SK-N-SH (cell line): ENCODE data around the gene SYNJ2BP. TPM values are rescaled to one million over a fixed set of nuclear protein-coding genes. Genes with fewer than 3 reads are reported as not detected.

Experiments used
- CTCF ChIA-PET: fragments of 300-600, 350-600 bp; formaldehyde crosslinking; extraction: SDS; loops from one replicate; lab custom pipeline; 2021; lab: Yijun Ruan, JAX
- POLR2A ChIA-PET: fragments of 350-600 bp; sonication (Branson Sonifier 250); formaldehyde crosslinking; extraction: SDS; loops from one replicate; lab custom pipeline; 2020; ENCODE audit warnings: antibody characterized with exemption, inconsistent platforms; lab: Yijun Ruan, JAX
- DNase-seq: peaks from one replicate; pipeline ENCODE4 v3.0.0; 2012
- H2AFZ ChIP-seq: fragments of 200-600 bp; sonication (generic); 2 replicates; pipeline ENCODE4 v1.8.1; 2016; ENCODE audit warnings: antibody characterized with exemption, mild to moderate bottlenecking, low read depth
- H3F3A ChIP-seq: fragments of 200-600 bp; sonication (generic); replicated peaks from 2 replicates; pipeline ENCODE3; 2016; ENCODE audit warnings: antibody characterized with exemption, mild to moderate bottlenecking; ENCODE audit not compliant: insufficient read depth
- H3K27ac ChIP-seq, 2 experiments: fragments of 200-500 bp in 1 of 2; fragments of 200-600 bp in 1 of 2; sonication (Bioruptor generic) in 1 of 2; sonication (generic), shearing (Covaris generic) in 1 of 2; 2 replicates each; pipeline versions ENCODE4 v1.5.1 to v1.6.1; 2014 to 2016; ENCODE audit warnings: low read depth in 2 of 2, inconsistent platforms in 1 of 2, low read length in 1 of 2, mild to moderate bottlenecking in 1 of 2, mixed read lengths in 1 of 2
- H3K27me3 ChIP-seq: fragments of 200-600 bp; sonication (generic), shearing (Covaris generic); 2 replicates; pipeline ENCODE4 v1.6.1; 2016; ENCODE audit warnings: mixed run types; ENCODE audit not compliant: insufficient read depth
- H3K36me3 ChIP-seq, 2 experiments: fragments of 200-500 bp in 1 of 2; fragments of 200-600 bp in 1 of 2; sonication (Bioruptor generic) in 1 of 2; sonication (generic) in 1 of 2; replicated peaks in 1 of 2; 2 replicates each; pipeline versions ENCODE3 to v1.5.1; 2014 to 2016; ENCODE audit warnings: low read length in 1 of 2, mild to moderate bottlenecking in 1 of 2; ENCODE audit not compliant: insufficient read depth in 2 of 2, control insufficient read depth in 1 of 2
- H3K4me1 ChIP-seq, 2 experiments: fragments of 200-500 bp in 1 of 2; fragments of 200-600 bp in 1 of 2; sonication (Bioruptor generic) in 1 of 2; sonication (generic), shearing (Covaris generic) in 1 of 2; 2 replicates each; pipeline versions ENCODE4 v1.5.1 to v1.6.1; 2014 to 2016; ENCODE audit warnings: low read depth in 1 of 2, low read length in 1 of 2, mixed run types in 1 of 2; ENCODE audit not compliant: insufficient read depth in 2 of 2, control insufficient read depth in 1 of 2
- H3K4me2 ChIP-seq: fragments of 200-600 bp; sonication (generic), shearing (Covaris generic); 2 replicates; pipeline ENCODE4 v1.6.1; 2017; ENCODE audit warnings: mixed run types
- H3K4me3 ChIP-seq, 2 experiments: fragments of 200-500 bp in 1 of 2; fragments of 200-600 bp in 1 of 2; sonication (Bioruptor generic) in 1 of 2; sonication (generic), shearing (Covaris generic) in 1 of 2; 2 replicates each; pipeline versions ENCODE4 v1.5.1 to v1.8.1; 2014 to 2016; ENCODE audit warnings: low read depth in 2 of 2, inconsistent platforms in 1 of 2, low read length in 1 of 2, mild to moderate bottlenecking in 1 of 2, mixed read lengths in 1 of 2, moderate library complexity in 1 of 2
- H3K79me2 ChIP-seq: fragments of 200-600 bp; sonication (generic); 2 replicates; pipeline ENCODE4 v1.8.1; 2017; ENCODE audit warnings: mild to moderate bottlenecking; ENCODE audit not compliant: insufficient read depth
- H3K9ac ChIP-seq: fragments of 200-600 bp; sonication (generic); 2 replicates; pipeline ENCODE4 v1.6.1; 2017; ENCODE audit warnings: mixed run types
- H3K9me2 ChIP-seq: fragments of 200-600 bp; sonication (generic); 2 replicates; pipeline ENCODE4 v1.6.1; 2017; ENCODE audit warnings: mixed run types
- H3K9me3 ChIP-seq: fragments of 200-600 bp; sonication (generic); 2 replicates; pipeline ENCODE4 v1.6.1; 2017; ENCODE audit warnings: mixed run types, mild to moderate bottlenecking, moderate library complexity
- H4K20me1 ChIP-seq: fragments of 200-600 bp; sonication (generic); 2 replicates; pipeline ENCODE4 v1.6.1; 2017; ENCODE audit warnings: mild to moderate bottlenecking, mixed run types; ENCODE audit not compliant: insufficient read depth
- CHD2 ChIP-seq: fragments of 150-350 bp; IDR thresholded peaks from 2 replicates; pipeline ENCODE4 v1.6.1; 2018; ENCODE audit warnings: low read length; ENCODE audit not compliant: partially characterized antibody
- CTCF ChIP-seq: fragments of 200-600 bp; sonication (generic); IDR thresholded peaks from 2 replicates; pipeline ENCODE4 v1.6.1; 2017; ENCODE audit warnings: antibody characterized with exemption, mild to moderate bottlenecking, moderate library complexity
- FOXJ3 ChIP-seq: sonication (generic); formaldehyde crosslinking; IDR thresholded peaks from 2 replicates; pipeline ENCODE4 v1.5.1; 2020; ENCODE audit warnings: mild to moderate bottlenecking, missing genetic modification reagents
- FOXM1 ChIP-seq: IDR thresholded peaks from 2 replicates; pipeline ENCODE4 v1.4.0; 2012; ENCODE audit warnings: low read depth, mild to moderate bottlenecking
- GABPA ChIP-seq: IDR thresholded peaks from 2 replicates; pipeline ENCODE4 v1.4.0; 2012; ENCODE audit warnings: low read depth, mild to moderate bottlenecking
- GATA2 ChIP-seq: sonication (generic); formaldehyde crosslinking; IDR thresholded peaks from 2 replicates; pipeline ENCODE4 v1.5.0; 2020; ENCODE audit warnings: mild to moderate bottlenecking, missing genetic modification reagents
- JUND ChIP-seq: IDR thresholded peaks from 2 replicates; pipeline ENCODE4 v1.4.0; 2012
- NRF1 ChIP-seq: IDR thresholded peaks from 2 replicates; pipeline ENCODE4 v1.6.1; 2012; ENCODE audit warnings: low read depth, mild to moderate bottlenecking, low read length
- PBX3 ChIP-seq: IDR thresholded peaks from 2 replicates; pipeline ENCODE4; 2012
- RFX5 ChIP-seq: IDR thresholded peaks from 2 replicates; pipeline ENCODE4 v1.6.1; 2012; ENCODE audit warnings: mild to moderate bottlenecking, improper control_type of control experiment, low read length
- RXRA ChIP-seq: IDR thresholded peaks from 2 replicates; pipeline ENCODE4 v1.4.0; 2012; ENCODE audit warnings: low read depth, mild to moderate bottlenecking, borderline replicate concordance
- TCF12 ChIP-seq: IDR thresholded peaks from 2 replicates; pipeline ENCODE4 v1.4.0; 2012
- TEAD4 ChIP-seq: IDR thresholded peaks from 2 replicates; pipeline ENCODE4 v1.4.0; 2012; ENCODE audit warnings: mild to moderate bottlenecking, borderline replicate concordance; ENCODE audit not compliant: insufficient read depth
- YY1 ChIP-seq: IDR thresholded peaks from 2 replicates; pipeline ENCODE4 v1.4.0; 2012; ENCODE audit warnings: low read depth, mild to moderate bottlenecking
- ZBTB33 ChIP-seq: IDR thresholded peaks from 2 replicates; pipeline ENCODE4 v1.4.0; 2012; ENCODE audit warnings: low read depth, borderline replicate concordance
- WGBS: methylation state at CpG from one replicate; pipeline ENCODE4 v1.1.6; 2017; ENCODE audit warnings: low lambda C conversion rate; 5-methylcytosine and 5-hydroxymethylcytosine counted together
- polyA plus RNA-seq, 3 experiments: library from polyadenylated mRNA; depleted of rRNA; stranded (reverse); fragments of >200 nt; gene quantifications; 2 replicates each; pipeline ENCODE4 v1.2.3, GENCODE V29; 2012
- TF ChIP-seq, protein P1 (sequence below): IDR thresholded peaks from 2 replicates; pipeline ENCODE4 v1.4.0; 2012; ENCODE audit warnings: low read depth, borderline replicate concordance
- TF ChIP-seq, protein P2 (sequence below): IDR thresholded peaks from 2 replicates; pipeline ENCODE4 v1.6.1; 2012; ENCODE audit warnings: mild to moderate bottlenecking, low read depth, low read length, moderate library complexity

The SYNJ2BP gene
- polyA plus RNA-seq, 1 of the 3 experiments (the other 2 are of a cell fraction), result 12.4 TPM

- 57% methylated on average over 3 of the region's 3 CpGs for WGBS
- no peaks in the 10 kb centered on the region for H3K27me3 ChIP-seq
- H3K9ac ChIP-seq, result no peak overlapping the region
- no peaks in the 10 kb centered on the region for H4K20me1 ChIP-seq
- H3K4me2 ChIP-seq, result no peak overlapping the region
- no peaks in the 10 kb centered on the region for H3K9me2 ChIP-seq
- H3K9me3 ChIP-seq, result no peaks in the 10 kb centered on the region
- H3K36me3 ChIP-seq, result peaks cover 12 to 19% of the 10 kb centered on the region in 2 experiments
- no peak for DNase-seq
- H3F3A ChIP-seq, result peaks cover 8% of the 10 kb centered on the region
- no peak for TF ChIP-seq CHD2
- no peak for TF ChIP-seq RFX5
- no peak for TF ChIP-seq FOXJ3 (CRISPR knock-in tag)
- no peak for TF ChIP-seq JUND
- no peak for TF ChIP-seq NRF1
- TF ChIP-seq GATA2 (CRISPR knock-in tag), result no peak
- TF ChIP-seq, all 33 proteins: peak for 0
- Histone ChIP-seq H3K27ac (no peak overlapping the region), H2AFZ (no peak overlapping the region), H3K4me1 (no peaks in the 10 kb centered on the region), H3K79me2 (peaks cover 30% of the 10 kb centered on the region), H3K4me3 (no peak overlapping the region)
- POLR2A ChIA-PET, result no interaction called here
- CTCF ChIA-PET, result interaction anchor here (0.6 kb wide), 1 partner anchor 32 kb away, joined by 3 read pairs; no protein-coding TSS in a partner anchor
Measured at GRCh38 chr14:70392676-70393075, 24.2 kb downstream of the SYNJ2BP start.

DNA sequence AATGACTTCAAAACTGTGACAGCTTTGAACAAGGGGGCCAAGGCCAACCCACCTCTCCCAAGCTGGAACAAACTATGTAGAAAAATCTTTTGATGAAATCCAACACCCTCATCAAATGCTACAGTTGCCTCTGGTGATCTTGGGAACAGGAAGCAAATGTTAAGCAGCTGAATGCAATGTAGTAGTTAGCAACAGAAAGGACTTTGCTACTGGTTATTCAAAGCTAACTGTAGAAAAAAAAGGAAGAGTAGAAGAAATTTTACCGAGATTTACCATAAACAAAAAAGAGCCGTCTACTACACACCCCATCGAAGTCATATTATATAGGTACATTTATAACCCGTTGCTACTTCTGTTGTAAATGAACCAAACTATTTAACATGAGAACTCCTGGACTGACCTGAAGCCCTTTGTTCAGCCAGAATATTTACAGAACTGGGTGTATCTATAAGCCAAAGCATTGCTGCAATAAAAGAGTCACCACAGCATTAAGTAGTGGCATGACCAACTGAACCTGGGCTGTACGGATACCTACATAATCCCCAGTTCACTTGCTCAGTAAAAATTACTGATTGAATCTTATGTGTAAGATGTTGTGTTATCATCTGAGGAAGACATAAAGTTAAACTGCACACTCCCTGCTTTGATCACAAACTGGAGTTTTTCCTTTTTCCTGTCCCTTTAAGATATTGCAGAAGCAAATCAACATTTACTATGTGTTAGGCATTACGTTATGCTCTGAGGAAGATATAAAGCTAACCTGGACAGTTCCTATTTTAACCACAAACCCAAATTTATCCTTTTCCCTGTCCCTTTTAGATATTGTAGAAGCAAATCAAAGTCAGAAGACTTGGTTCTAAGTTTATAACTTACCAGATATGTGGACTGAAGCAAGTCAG is 25.1 kb downstream of the SYNJ2BP start:
- H3K79me2 ChIP-seq, result peaks cover 29% of the 10 kb centered on the region
- no peaks in the 10 kb centered on the region for H3K9me2 ChIP-seq
- POLR2A ChIA-PET, result no interaction called here
- H3F3A ChIP-seq, result peaks cover 8% of the 10 kb centered on the region
- peaks cover 6 to 19% of the 10 kb centered on the region in 2 experiments for H3K36me3 ChIP-seq
- WGBS, result 92% methylated on average over 6 of the region's 6 CpGs
- H3K27me3 ChIP-seq, result no peaks in the 10 kb centered on the region
- H3K4me2 ChIP-seq, result no peak overlapping the region
- H3K9me3 ChIP-seq, result no peaks in the 10 kb centered on the region
- H4K20me1 ChIP-seq, result no peaks in the 10 kb centered on the region
- CTCF ChIA-PET, result interaction anchor here (0.6 to 0.7 kb wide), 2 partner anchors 10 to 31 kb away, joined by 3 read pairs; no protein-coding TSS in a partner anchor
- no peak overlapping the region for H3K9ac ChIP-seq
- no peak overlapping the region for H3K27ac ChIP-seq
- no peak overlapping the region for H2AFZ ChIP-seq
- DNase-seq, result no peak
- no peaks in the 10 kb centered on the region for H3K4me1 ChIP-seq
- no peak overlapping the region for H3K4me3 ChIP-seq
- TF ChIP-seq GATA2 (CRISPR knock-in tag) (no peak), CTCF (no peak), JUND (no peak), GABPA (no peak), ZBTB33 (no peak), NRF1 (no peak), FOXM1 (no peak), YY1 (no peak), TEAD4 (no peak), RXRA (no peak), TCF12 (no peak), PBX3 (no peak)
- TF ChIP-seq, protein P1, sequence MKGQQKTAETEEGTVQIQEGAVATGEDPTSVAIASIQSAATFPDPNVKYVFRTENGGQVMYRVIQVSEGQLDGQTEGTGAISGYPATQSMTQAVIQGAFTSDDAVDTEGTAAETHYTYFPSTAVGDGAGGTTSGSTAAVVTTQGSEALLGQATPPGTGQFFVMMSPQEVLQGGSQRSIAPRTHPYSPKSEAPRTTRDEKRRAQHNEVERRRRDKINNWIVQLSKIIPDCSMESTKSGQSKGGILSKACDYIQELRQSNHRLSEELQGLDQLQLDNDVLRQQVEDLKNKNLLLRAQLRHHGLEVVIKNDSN, result no peak
- TF ChIP-seq, protein P2, sequence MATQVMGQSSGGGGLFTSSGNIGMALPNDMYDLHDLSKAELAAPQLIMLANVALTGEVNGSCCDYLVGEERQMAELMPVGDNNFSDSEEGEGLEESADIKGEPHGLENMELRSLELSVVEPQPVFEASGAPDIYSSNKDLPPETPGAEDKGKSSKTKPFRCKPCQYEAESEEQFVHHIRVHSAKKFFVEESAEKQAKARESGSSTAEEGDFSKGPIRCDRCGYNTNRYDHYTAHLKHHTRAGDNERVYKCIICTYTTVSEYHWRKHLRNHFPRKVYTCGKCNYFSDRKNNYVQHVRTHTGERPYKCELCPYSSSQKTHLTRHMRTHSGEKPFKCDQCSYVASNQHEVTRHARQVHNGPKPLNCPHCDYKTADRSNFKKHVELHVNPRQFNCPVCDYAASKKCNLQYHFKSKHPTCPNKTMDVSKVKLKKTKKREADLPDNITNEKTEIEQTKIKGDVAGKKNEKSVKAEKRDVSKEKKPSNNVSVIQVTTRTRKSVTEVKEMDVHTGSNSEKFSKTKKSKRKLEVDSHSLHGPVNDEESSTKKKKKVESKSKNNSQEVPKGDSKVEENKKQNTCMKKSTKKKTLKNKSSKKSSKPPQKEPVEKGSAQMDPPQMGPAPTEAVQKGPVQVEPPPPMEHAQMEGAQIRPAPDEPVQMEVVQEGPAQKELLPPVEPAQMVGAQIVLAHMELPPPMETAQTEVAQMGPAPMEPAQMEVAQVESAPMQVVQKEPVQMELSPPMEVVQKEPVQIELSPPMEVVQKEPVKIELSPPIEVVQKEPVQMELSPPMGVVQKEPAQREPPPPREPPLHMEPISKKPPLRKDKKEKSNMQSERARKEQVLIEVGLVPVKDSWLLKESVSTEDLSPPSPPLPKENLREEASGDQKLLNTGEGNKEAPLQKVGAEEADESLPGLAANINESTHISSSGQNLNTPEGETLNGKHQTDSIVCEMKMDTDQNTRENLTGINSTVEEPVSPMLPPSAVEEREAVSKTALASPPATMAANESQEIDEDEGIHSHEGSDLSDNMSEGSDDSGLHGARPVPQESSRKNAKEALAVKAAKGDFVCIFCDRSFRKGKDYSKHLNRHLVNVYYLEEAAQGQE, result no peak
